Osteoblast (primary cell): ENCODE measurements around the gene UST. TPM values are rescaled to one million over a fixed set of nuclear protein-coding genes. Genes with fewer than 3 reads are reported as not detected.

Experiments used
- DNase-seq: peaks from one replicate; pipeline ENCODE4 v3.0.0; 2011; ENCODE audit warnings: low spot score, mixed read lengths; ENCODE audit not compliant: insufficient read length; ENCODE audit errors: missing footprints
- H2AFZ ChIP-seq: 2 replicates; pipeline ENCODE4 v1.6.0; 2011; ENCODE audit warnings: mild to moderate bottlenecking, low read length
- H3K27ac ChIP-seq: 2 replicates; pipeline ENCODE4 v1.5.1; 2011; ENCODE audit warnings: mild to moderate bottlenecking, low read depth, low read length, moderate library complexity
- H3K27me3 ChIP-seq: 2 replicates; pipeline ENCODE4 v1.6.0; 2012; ENCODE audit warnings: mild to moderate bottlenecking, control low read depth, inconsistent platforms, low read length, moderate library complexity; ENCODE audit not compliant: insufficient read depth
- H3K36me3 ChIP-seq: 2 replicates; pipeline ENCODE4 v1.5.1; 2011; ENCODE audit warnings: mild to moderate bottlenecking, low read length, control low read depth, moderate library complexity; ENCODE audit not compliant: insufficient read depth
- H3K4me1 ChIP-seq: 2 replicates; pipeline ENCODE4 v1.5.1; 2011; ENCODE audit warnings: mild to moderate bottlenecking, low read length, control low read depth, moderate library complexity; ENCODE audit not compliant: insufficient read depth
- H3K4me2 ChIP-seq: 2 replicates; pipeline ENCODE4 v1.6.0; 2011; ENCODE audit warnings: mild to moderate bottlenecking, low read length; ENCODE audit not compliant: insufficient read depth
- H3K4me3 ChIP-seq: fragments of 200-600 bp; sonication (generic); 3 replicates; pipeline ENCODE4 v1.5.1; 2012; ENCODE audit warnings: mild to moderate bottlenecking, low read length, inconsistent platforms; ENCODE audit not compliant: insufficient read depth
- H3K79me2 ChIP-seq: 2 replicates; pipeline ENCODE4 v1.6.0; 2012; ENCODE audit warnings: mild to moderate bottlenecking, low read length, control low read depth, inconsistent platforms; ENCODE audit not compliant: insufficient read depth
- H3K9me3 ChIP-seq: 2 replicates; pipeline ENCODE4 v1.5.1; 2011; ENCODE audit warnings: low read depth, low read length, control low read depth
- H4K20me1 ChIP-seq: 2 replicates; pipeline ENCODE4 v1.6.0; 2012; ENCODE audit warnings: mild to moderate bottlenecking, low read length, control low read depth; ENCODE audit not compliant: insufficient read depth
- total RNA-seq: library from RNA; depleted of rRNA; stranded (reverse); fragments of >200 nt; gene quantifications from 2 replicates; pipeline ENCODE4 v1.2.3, GENCODE V29; 2012
- TF ChIP-seq, protein P1 (sequence below): IDR thresholded peaks from 2 replicates; pipeline ENCODE4 v1.5.1; 2011; ENCODE audit warnings: mild to moderate bottlenecking, low read depth, low read length, moderate library complexity; ENCODE audit errors: extremely low read depth

UST gene
- total RNA-seq, 1 donor: 18.1 TPM

DNA sequence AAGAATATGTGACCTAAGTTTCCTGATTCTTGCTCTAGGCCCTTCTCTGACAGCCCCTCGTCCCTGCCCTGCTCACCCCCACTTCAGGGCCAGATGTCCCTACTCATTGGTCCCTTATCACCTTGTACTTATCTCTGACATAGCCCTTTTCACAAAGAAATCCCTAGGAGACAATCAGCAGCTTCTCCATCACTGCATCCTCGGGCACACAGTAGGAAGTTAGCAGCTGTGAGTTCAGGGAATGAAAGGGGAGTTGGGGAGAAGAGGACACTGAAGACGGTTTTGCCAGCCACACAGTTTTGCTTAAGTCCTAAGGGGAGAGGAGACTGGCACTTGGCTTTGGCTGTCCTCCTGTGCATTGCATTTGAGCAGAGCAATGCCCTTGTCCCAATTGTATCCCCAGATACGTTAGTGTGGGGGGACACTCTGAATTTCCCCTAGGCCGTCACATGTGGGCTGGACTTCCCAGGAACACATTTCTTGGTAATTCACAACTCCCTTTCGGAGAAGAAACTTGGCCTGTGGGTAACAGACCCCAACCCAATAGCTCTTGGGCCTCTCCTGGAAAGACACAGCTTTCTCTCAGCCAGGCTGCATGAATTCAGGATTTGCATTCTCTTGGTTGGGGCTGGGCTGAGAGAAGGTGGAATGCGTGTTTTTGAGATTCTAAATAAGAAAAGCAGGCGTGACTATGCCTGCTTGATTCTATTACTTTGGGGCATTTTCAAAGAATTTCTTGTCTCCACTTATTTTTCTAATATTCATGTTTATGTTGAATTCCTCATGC is 177.6 kb downstream of the UST start:
- Histone ChIP-seq H3K9me3 (no peaks in the 10 kb centered on the region), H3K4me1 (no peaks in the 10 kb centered on the region), H3K27me3 (no peaks in the 10 kb centered on the region), H3K27ac (no peak overlapping the region), H3K4me3 (no peak overlapping the region), H4K20me1 (no peaks in the 10 kb centered on the region), H3K36me3 (no peaks in the 10 kb centered on the region), H2AFZ (no peak overlapping the region), H3K4me2 (no peak overlapping the region), H3K79me2 (no peaks in the 10 kb centered on the region)
- DNase-seq: no peak
- TF ChIP-seq, protein P1, sequence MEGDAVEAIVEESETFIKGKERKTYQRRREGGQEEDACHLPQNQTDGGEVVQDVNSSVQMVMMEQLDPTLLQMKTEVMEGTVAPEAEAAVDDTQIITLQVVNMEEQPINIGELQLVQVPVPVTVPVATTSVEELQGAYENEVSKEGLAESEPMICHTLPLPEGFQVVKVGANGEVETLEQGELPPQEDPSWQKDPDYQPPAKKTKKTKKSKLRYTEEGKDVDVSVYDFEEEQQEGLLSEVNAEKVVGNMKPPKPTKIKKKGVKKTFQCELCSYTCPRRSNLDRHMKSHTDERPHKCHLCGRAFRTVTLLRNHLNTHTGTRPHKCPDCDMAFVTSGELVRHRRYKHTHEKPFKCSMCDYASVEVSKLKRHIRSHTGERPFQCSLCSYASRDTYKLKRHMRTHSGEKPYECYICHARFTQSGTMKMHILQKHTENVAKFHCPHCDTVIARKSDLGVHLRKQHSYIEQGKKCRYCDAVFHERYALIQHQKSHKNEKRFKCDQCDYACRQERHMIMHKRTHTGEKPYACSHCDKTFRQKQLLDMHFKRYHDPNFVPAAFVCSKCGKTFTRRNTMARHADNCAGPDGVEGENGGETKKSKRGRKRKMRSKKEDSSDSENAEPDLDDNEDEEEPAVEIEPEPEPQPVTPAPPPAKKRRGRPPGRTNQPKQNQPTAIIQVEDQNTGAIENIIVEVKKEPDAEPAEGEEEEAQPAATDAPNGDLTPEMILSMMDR: no peak

- Histone ChIP-seq H3K4me3 (no peak overlapping the region), H3K36me3 (no peaks in the 10 kb centered on the region), H3K4me1 (no peaks in the 10 kb centered on the region), H3K27ac (no peak overlapping the region), H2AFZ (no peak overlapping the region), H3K27me3 (no peaks in the 10 kb centered on the region), H3K4me2 (no peak overlapping the region), H3K79me2 (no peaks in the 10 kb centered on the region), H3K9me3 (no peaks in the 10 kb centered on the region), H4K20me1 (no peaks in the 10 kb centered on the region)
- TF ChIP-seq, protein P1: no peak
- DNase-seq: no peak
These were observed 178.9 kb downstream of the UST start for GRCh38 chr6:148925701-148926100.

GRCh38 chr6:148926478-148926877 is 179.6 kb downstream of the UST start:
- Histone ChIP-seq H3K79me2 (no peaks in the 10 kb centered on the region), H4K20me1 (no peaks in the 10 kb centered on the region), H3K9me3 (no peaks in the 10 kb centered on the region), H3K4me3 (no peak overlapping the region), H3K4me1 (no peaks in the 10 kb centered on the region), H3K4me2 (no peak overlapping the region), H3K27ac (no peak overlapping the region), H3K36me3 (no peaks in the 10 kb centered on the region), H3K27me3 (no peaks in the 10 kb centered on the region), H2AFZ (no peak overlapping the region)
- DNase-seq: no peak
- TF ChIP-seq, protein P1: no peak

GRCh38 chr6:148927586-148927985 is 180.8 kb downstream of the UST start:
- Histone ChIP-seq H3K27me3 (no peaks in the 10 kb centered on the region), H3K4me1 (no peaks in the 10 kb centered on the region), H3K4me2 (no peak overlapping the region), H3K9me3 (no peaks in the 10 kb centered on the region), H2AFZ (no peak overlapping the region), H3K27ac (no peak overlapping the region), H3K79me2 (no peaks in the 10 kb centered on the region), H4K20me1 (no peaks in the 10 kb centered on the region), H3K4me3 (no peak overlapping the region), H3K36me3 (no peaks in the 10 kb centered on the region)
- DNase-seq: no peak
- TF ChIP-seq, protein P1: no peak
